Astrocyte (in vitro differentiated cells and primary cell): ENCODE measurements around the gene ZBTB21. TPM values are rescaled to one million over a fixed set of nuclear protein-coding genes. Genes with fewer than 3 reads are reported as not detected.

Experiments used
- DNase-seq: peaks from one replicate; pipeline ENCODE4 v3.0.0-alpha.2; 2010; ENCODE audit warnings: low read depth
- FAIRE-seq: peaks from 2 replicates; lab custom pipeline; 2011; peaks lifted over from hg19 to GRCh38; lab: Jason Lieb, UNC
- H2AFZ ChIP-seq: 2 replicates; pipeline ENCODE4 v1.6.0; 2012; ENCODE audit warnings: low read depth, low read length, inconsistent platforms
- H3K27ac ChIP-seq: 2 replicates; pipeline ENCODE4 v1.5.1; 2011; ENCODE audit warnings: low read depth, low read length, inconsistent platforms
- H3K27me3 ChIP-seq: 2 replicates; pipeline ENCODE4 v1.6.0; 2011; ENCODE audit warnings: low read length, inconsistent platforms; ENCODE audit not compliant: insufficient read depth
- H3K36me3 ChIP-seq: 2 replicates; pipeline ENCODE4 v1.5.1; 2011; ENCODE audit warnings: low read length, inconsistent platforms; ENCODE audit not compliant: insufficient read depth
- H3K4me1 ChIP-seq: 2 replicates; pipeline ENCODE4 v1.5.1; 2011; ENCODE audit warnings: low read length, inconsistent platforms; ENCODE audit not compliant: insufficient read depth
- H3K4me2 ChIP-seq: 2 replicates; pipeline ENCODE4 v1.6.0; 2012; ENCODE audit warnings: low read length, inconsistent platforms
- H3K4me3 ChIP-seq: 2 replicates; pipeline ENCODE4 v1.5.1; 2011; ENCODE audit warnings: low read depth, mild to moderate bottlenecking, low read length, inconsistent platforms; ENCODE audit not compliant: insufficient read depth
- H3K79me2 ChIP-seq: 2 replicates; pipeline ENCODE4 v1.6.0; 2012; ENCODE audit warnings: mild to moderate bottlenecking, low read length, inconsistent platforms; ENCODE audit not compliant: insufficient read depth
- H3K9ac ChIP-seq: 2 replicates; pipeline ENCODE4 v1.6.0; 2012; ENCODE audit warnings: mild to moderate bottlenecking, low read length, inconsistent platforms
- H3K9me3 ChIP-seq: 2 replicates; pipeline ENCODE4 v1.5.1; 2012; ENCODE audit warnings: low read depth, mild to moderate bottlenecking, low read length, inconsistent platforms; ENCODE audit not compliant: insufficient read depth
- H4K20me1 ChIP-seq: 2 replicates; pipeline ENCODE4 v1.6.0; 2012; ENCODE audit warnings: low read length, inconsistent platforms; ENCODE audit not compliant: insufficient read depth
- H3K27ac Mint-ChIP-seq: one replicate; pipeline ENCODE4 v1.8.0; 2021; ENCODE audit warnings: mild to moderate bottlenecking, mixed read lengths; ENCODE audit not compliant: unreplicated experiment
- H3K27me3 Mint-ChIP-seq: one replicate; pipeline ENCODE4 v1.8.0; 2021; ENCODE audit warnings: low read depth, mixed read lengths; ENCODE audit not compliant: unreplicated experiment
- H3K36me3 Mint-ChIP-seq: one replicate; pipeline ENCODE4 v1.8.0; 2021; ENCODE audit warnings: low read depth, mixed read lengths; ENCODE audit not compliant: unreplicated experiment
- H3K4me1 Mint-ChIP-seq: one replicate; pipeline ENCODE4 v1.8.0; 2021; ENCODE audit warnings: low read depth, mixed read lengths; ENCODE audit not compliant: unreplicated experiment
- H3K4me3 Mint-ChIP-seq: one replicate; pipeline ENCODE4 v1.8.0; 2021; ENCODE audit warnings: mild to moderate bottlenecking, moderate library complexity, mixed read lengths; ENCODE audit not compliant: unreplicated experiment
- H3K9me3 Mint-ChIP-seq: one replicate; pipeline ENCODE4 v1.8.0; 2021; ENCODE audit warnings: mild to moderate bottlenecking, mixed read lengths; ENCODE audit not compliant: unreplicated experiment
- EZH2 ChIP-seq: IDR thresholded peaks from 2 replicates; pipeline ENCODE4 v1.6.1; 2012; ENCODE audit warnings: mild to moderate bottlenecking, low read length, inconsistent platforms; ENCODE audit not compliant: insufficient read depth
- total RNA-seq: library from RNA; stranded (reverse); gene quantifications from 2 replicates; pipeline ENCODE4 v1.2.1, GENCODE V29; 2021
- TF ChIP-seq, protein P1 (sequence below): IDR thresholded peaks from 2 replicates; pipeline ENCODE4 v1.5.1; 2011; ENCODE audit warnings: low read depth, mild to moderate bottlenecking, inconsistent platforms, low read length, moderate library complexity; ENCODE audit not compliant: insufficient read depth

The ZBTB21 gene
- total RNA-seq, 1 donor from 2014 or later, result 20.5 TPM

DNA sequence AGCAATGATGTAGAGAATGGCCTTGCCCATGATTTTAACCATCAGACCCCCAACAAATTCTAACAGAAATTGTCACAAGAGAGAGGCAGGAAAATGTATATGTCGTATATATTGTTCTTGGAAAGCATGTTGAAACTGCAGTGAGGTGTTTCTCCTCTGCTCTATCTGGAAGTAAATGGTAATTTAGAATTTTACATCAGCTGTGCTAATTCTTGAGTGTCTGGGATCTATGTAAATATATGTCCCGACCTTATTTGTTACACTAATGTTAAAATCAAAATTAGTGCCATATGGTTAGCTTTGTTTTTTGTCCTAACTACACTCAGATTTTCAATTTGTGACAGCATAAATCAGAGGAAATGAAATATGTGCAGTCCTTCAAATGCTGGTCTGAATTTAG, 20.5 kb downstream of the ZBTB21 start:
- Mint-ChIP-seq H3K4me3 (no peak overlapping the region), H3K9me3 (no peaks in the 10 kb centered on the region), H3K36me3 (peaks cover 21% of the 10 kb centered on the region), H3K4me1 (no peaks in the 10 kb centered on the region), H3K27ac (no peak overlapping the region), H3K27me3 (no peaks in the 10 kb centered on the region)
- no peak overlapping the region for H3K27ac ChIP-seq
- peaks cover 23% of the 10 kb centered on the region for H3K36me3 ChIP-seq
- H3K4me3 ChIP-seq, result no peak overlapping the region
- peaks cover 12% of the 10 kb centered on the region for H3K4me1 ChIP-seq
- H3K9ac ChIP-seq, result no peak overlapping the region
- no peaks in the 10 kb centered on the region for H3K79me2 ChIP-seq
- H3K27me3 ChIP-seq, result no peaks in the 10 kb centered on the region
- H3K9me3 ChIP-seq, result no peaks in the 10 kb centered on the region
- FAIRE-seq (no peak), DNase-seq (no peak)
- TF ChIP-seq, protein P1, sequence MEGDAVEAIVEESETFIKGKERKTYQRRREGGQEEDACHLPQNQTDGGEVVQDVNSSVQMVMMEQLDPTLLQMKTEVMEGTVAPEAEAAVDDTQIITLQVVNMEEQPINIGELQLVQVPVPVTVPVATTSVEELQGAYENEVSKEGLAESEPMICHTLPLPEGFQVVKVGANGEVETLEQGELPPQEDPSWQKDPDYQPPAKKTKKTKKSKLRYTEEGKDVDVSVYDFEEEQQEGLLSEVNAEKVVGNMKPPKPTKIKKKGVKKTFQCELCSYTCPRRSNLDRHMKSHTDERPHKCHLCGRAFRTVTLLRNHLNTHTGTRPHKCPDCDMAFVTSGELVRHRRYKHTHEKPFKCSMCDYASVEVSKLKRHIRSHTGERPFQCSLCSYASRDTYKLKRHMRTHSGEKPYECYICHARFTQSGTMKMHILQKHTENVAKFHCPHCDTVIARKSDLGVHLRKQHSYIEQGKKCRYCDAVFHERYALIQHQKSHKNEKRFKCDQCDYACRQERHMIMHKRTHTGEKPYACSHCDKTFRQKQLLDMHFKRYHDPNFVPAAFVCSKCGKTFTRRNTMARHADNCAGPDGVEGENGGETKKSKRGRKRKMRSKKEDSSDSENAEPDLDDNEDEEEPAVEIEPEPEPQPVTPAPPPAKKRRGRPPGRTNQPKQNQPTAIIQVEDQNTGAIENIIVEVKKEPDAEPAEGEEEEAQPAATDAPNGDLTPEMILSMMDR, result no peak
- no peak for TF ChIP-seq EZH2
- no peak overlapping the region for H2AFZ ChIP-seq
- no peak overlapping the region for H3K4me2 ChIP-seq
- no peaks in the 10 kb centered on the region for H4K20me1 ChIP-seq

DNA sequence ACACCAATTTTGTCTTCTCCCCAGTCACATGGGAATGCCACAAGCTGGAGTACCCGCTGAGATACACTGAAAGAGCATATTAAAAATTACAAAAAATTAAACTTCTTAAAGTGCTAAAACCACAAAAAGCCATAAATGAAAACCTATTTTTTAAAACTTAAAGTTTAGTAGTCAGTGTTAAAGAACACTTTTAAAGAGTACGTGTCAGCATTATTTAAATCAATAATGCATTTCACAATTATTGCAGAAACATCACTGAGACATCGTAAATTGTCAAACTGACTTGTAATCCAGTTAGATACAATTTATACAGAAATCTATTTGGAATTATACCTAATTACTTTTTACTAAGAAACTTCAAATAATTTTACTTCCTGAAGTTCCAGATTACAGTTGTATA, 22.9 kb downstream of the ZBTB21 start:
- Histone ChIP-seq H4K20me1 (no peaks in the 10 kb centered on the region), H3K4me3 (no peak overlapping the region), H2AFZ (no peak overlapping the region), H3K36me3 (peaks cover 18% of the 10 kb centered on the region), H3K9me3 (no peaks in the 10 kb centered on the region), H3K27me3 (no peaks in the 10 kb centered on the region), H3K27ac (no peak overlapping the region), H3K9ac (no peak overlapping the region), H3K4me1 (no peaks in the 10 kb centered on the region), H3K4me2 (no peak overlapping the region), H3K79me2 (no peaks in the 10 kb centered on the region)
- no peak overlapping the region for H3K27ac Mint-ChIP-seq
- TF ChIP-seq, protein P1, result no peak
- TF ChIP-seq EZH2, result no peak
- H3K4me1 Mint-ChIP-seq, result no peaks in the 10 kb centered on the region
- peaks cover 9% of the 10 kb centered on the region for H3K36me3 Mint-ChIP-seq
- H3K27me3 Mint-ChIP-seq, result peaks cover 3% of the 10 kb centered on the region
- FAIRE-seq (no peak), DNase-seq (no peak)
- H3K9me3 Mint-ChIP-seq, result peaks cover 2% of the 10 kb centered on the region
- no peak overlapping the region for H3K4me3 Mint-ChIP-seq

DNA sequence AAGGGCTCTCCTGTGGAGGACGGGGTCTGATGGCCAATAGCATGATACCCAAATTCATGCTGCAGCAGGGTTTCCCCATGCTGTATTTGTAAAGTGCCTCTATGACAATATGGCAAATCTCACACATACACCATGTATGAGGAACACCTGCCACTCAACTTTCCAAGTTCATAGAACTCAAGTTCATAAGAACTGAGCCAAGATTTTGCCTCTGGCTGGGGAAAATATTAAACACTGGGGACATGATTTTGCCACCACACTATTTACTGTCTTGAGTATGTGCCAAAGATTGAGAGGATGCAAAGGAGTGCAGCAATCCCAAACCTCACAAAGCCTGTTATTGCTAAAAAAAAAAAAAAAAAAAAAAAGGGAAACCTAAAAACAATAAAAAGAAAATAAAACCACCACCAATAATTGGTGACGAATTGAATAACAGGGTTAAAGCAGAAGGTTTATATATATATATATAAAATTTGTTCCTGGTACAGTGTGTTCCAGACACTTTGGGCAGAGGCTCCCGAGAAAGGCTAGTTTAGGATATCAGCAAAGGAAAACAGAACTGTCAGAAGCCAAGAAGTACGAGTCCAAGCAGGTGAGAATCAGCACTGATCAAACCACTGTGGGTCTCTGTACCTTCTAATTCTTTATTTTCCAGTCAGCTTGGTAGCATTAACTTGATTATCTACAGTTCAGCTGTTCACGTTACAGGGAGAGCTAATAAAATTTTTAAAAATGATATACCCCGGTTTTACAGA, 24.3 kb downstream of the ZBTB21 start:
- peaks cover 4% of the 10 kb centered on the region for H3K9me3 Mint-ChIP-seq
- peaks cover 3% of the 10 kb centered on the region for H3K27me3 Mint-ChIP-seq
- Histone ChIP-seq H2AFZ (no peak overlapping the region), H3K4me3 (no peak overlapping the region), H3K79me2 (no peaks in the 10 kb centered on the region), H3K9ac (no peak overlapping the region), H3K27ac (no peak overlapping the region), H3K4me1 (no peaks in the 10 kb centered on the region), H4K20me1 (no peaks in the 10 kb centered on the region), H3K4me2 (no peak overlapping the region), H3K9me3 (no peaks in the 10 kb centered on the region), H3K27me3 (no peaks in the 10 kb centered on the region), H3K36me3 (peaks cover 5% of the 10 kb centered on the region)
- FAIRE-seq, result no peak
- TF ChIP-seq, protein P1, result no peak
- TF ChIP-seq EZH2, result no peak
- DNase-seq, result no peak
- H3K36me3 Mint-ChIP-seq, result peaks cover 2% of the 10 kb centered on the region
- H3K4me3 Mint-ChIP-seq, result no peak overlapping the region
- no peak overlapping the region for H3K27ac Mint-ChIP-seq
- no peaks in the 10 kb centered on the region for H3K4me1 Mint-ChIP-seq
